ENCODE results near the gene ZNF335. TPM values are rescaled to one million over a fixed set of nuclear protein-coding genes. Genes with fewer than 3 reads are reported as not detected.

The ZNF335 gene
- total and polyA plus RNA-seq, 2 of the 13 experiments (the other 11 are each of a cell fraction or from before 2014, with no cell fraction given) = 9.7 to 13.7 TPM

GRCh38 chr20:46013829-46014516, 42.0 kb upstream of the ZNF335 start (continued):
- peak; percentile 87 for TF ChIP-seq ZNF687 (CRISPR knock-in tag; IDR thresholded peaks at IDR 0.05)
- TF ChIP-seq HNF1B (CRISPR knock-in tag; IDR thresholded peaks at IDR 0.05) = peak; percentile 72; the same call in 1 of the 2 replicates
- no peak for TF ChIP-seq USF2 (IDR thresholded peaks at IDR 0.05; ENCODE audit: low read depth, low read length)
- no peak for TF ChIP-seq USF2 (CRISPR knock-in tag; IDR thresholded peaks at IDR 0.05; ENCODE audit: borderline replicate concordance)
- TF ChIP-seq SMC3 (IDR thresholded peaks at IDR 0.05; ENCODE audit: low read length) = peak; percentile 21; the same call in 1 of the 2 replicates
- no peak for TF ChIP-seq FOSL1 (CRISPR knock-in tag; IDR thresholded peaks at IDR 0.05; ENCODE audit: borderline replicate concordance)
- TF ChIP-seq CAMTA2 (CRISPR knock-in tag; IDR thresholded peaks at IDR 0.05; ENCODE audit: borderline replicate concordance) = no peak
- no peak for TF ChIP-seq ZNF660 (CRISPR knock-in tag; IDR thresholded peaks at IDR 0.05; ENCODE audit: borderline replicate concordance, low read depth)
- peak; percentile 91; the same call in 1 of the 2 replicates for TF ChIP-seq MTA1 (CRISPR knock-in tag; IDR thresholded peaks at IDR 0.05; ENCODE audit: borderline replicate concordance)
- peak; percentile 75 for TF ChIP-seq ZBTB7B (CRISPR knock-in tag; IDR thresholded peaks at IDR 0.05)
- TF ChIP-seq ZNF841 (CRISPR knock-in tag; IDR thresholded peaks at IDR 0.05; ENCODE audit: borderline replicate concordance) = no peak
- no peak for TF ChIP-seq POLR2A (IDR thresholded peaks at IDR 0.05; ENCODE audit: insufficient read depth in 1 of 2, low read depth in 2 of 2, low read length in 2 of 2)
- TF ChIP-seq NFE2L1 (CRISPR knock-in tag; IDR thresholded peaks at IDR 0.05; ENCODE audit: borderline replicate concordance) = peak; percentile 46
- no peak for TF ChIP-seq ASH2L (IDR thresholded peaks at IDR 0.05; ENCODE audit: insufficient read length, low read depth, low read length)
- 0 out of 2 replicates have a peak, but pooled peaks have one; percentile 30 for TF ChIP-seq ZNF142 (CRISPR knock-in tag; IDR thresholded peaks at IDR 0.05)

Data from HepG2 (cell line).